BLaER1 (cell line): Measurements from ENCODE around the gene IDE.
A peak's percentile ranks its signal among the peaks of the same experiment; 100 is the strongest.

Source experiments
- H3K27ac ChIP-seq: shearing (Covaris generic); formaldehyde crosslinking; 2 replicates; pipeline ENCODE4 v1.8.1; 2022
- H3K27me3 ChIP-seq: shearing (Covaris generic); formaldehyde crosslinking; 2 replicates; pipeline ENCODE4 v1.8.1; 2022
- H3K36me3 ChIP-seq: shearing (Covaris generic); formaldehyde crosslinking; 2 replicates; pipeline ENCODE4 v1.8.1; 2022
- H3K4me1 ChIP-seq: shearing (Covaris generic); formaldehyde crosslinking; 2 replicates; pipeline ENCODE4 v1.8.1; 2022
- H3K4me2 ChIP-seq: shearing (Covaris generic); formaldehyde crosslinking; 2 replicates; pipeline ENCODE4 v1.8.1; 2022
- H3K4me3 ChIP-seq: shearing (Covaris generic); formaldehyde crosslinking; 2 replicates; pipeline ENCODE4 v1.8.1; 2022
- H3K9ac ChIP-seq: shearing (Covaris generic); formaldehyde crosslinking; 2 replicates; pipeline ENCODE4 v1.8.1; 2022
- H3K9me3 ChIP-seq: shearing (Covaris generic); formaldehyde crosslinking; 2 replicates; pipeline ENCODE4 v1.8.1; 2022
- H4K20me1 ChIP-seq: shearing (Covaris generic); formaldehyde crosslinking; 2 replicates; pipeline ENCODE4 v1.8.1; 2022
- Cebpa-rat ChIP-seq: shearing (Covaris generic); IDR thresholded peaks from 2 replicates; pipeline ENCODE4 v1.8.1; 2022

IDE gene

GRCh38 chr10:92573798-92574547 lies at the start of gene IDE:
TSS of gene IDE (minus strand) at chr10:92574093. CDS start at chr10:92574019, 74 bp downstream.
- H3K36me3 ChIP-seq = peaks cover 9% of the 10 kb centered on the region
- H3K4me2 ChIP-seq = peak within 1 kb of the TSS; percentile 93
- no peak for TF ChIP-seq Cebpa-rat
- peaks cover 39% of the 10 kb centered on the region for H3K4me1 ChIP-seq
- no peaks in the 10 kb centered on the region for H3K9me3 ChIP-seq
- no peaks in the 10 kb centered on the region for H3K27me3 ChIP-seq
- H3K4me3 ChIP-seq = peak within 1 kb of the TSS; percentile 95
- H3K27ac ChIP-seq = peak within 1 kb of the TSS; percentile 96
- peak within 1 kb of the TSS; percentile 95 for H3K9ac ChIP-seq
- H4K20me1 ChIP-seq = peaks cover 39% of the 10 kb centered on the region

GRCh38 chr10:92619368-92619767 lies 45.5 kb upstream of the IDE start:
- H3K36me3 ChIP-seq = peaks cover 97% of the 10 kb centered on the region
- no peak overlapping the region for H3K9ac ChIP-seq
- H3K4me2 ChIP-seq = no peak overlapping the region
- H4K20me1 ChIP-seq = no peaks in the 10 kb centered on the region
- H3K27me3 ChIP-seq = no peaks in the 10 kb centered on the region
- TF ChIP-seq Cebpa-rat = no peak
- H3K4me1 ChIP-seq = no peaks in the 10 kb centered on the region
- H3K9me3 ChIP-seq = no peaks in the 10 kb centered on the region
- no peak overlapping the region for H3K27ac ChIP-seq
- H3K4me3 ChIP-seq = no peak overlapping the region

GRCh38 chr10:92615515-92615914 lies 41.6 kb upstream of the IDE start:
- Histone ChIP-seq H3K27ac (no peak overlapping the region), H3K4me3 (no peak overlapping the region), H3K4me1 (no peaks in the 10 kb centered on the region), H3K4me2 (no peak overlapping the region), H3K36me3 (peaks cover 94% of the 10 kb centered on the region), H3K27me3 (no peaks in the 10 kb centered on the region), H3K9ac (no peak overlapping the region), H3K9me3 (no peaks in the 10 kb centered on the region), H4K20me1 (no peaks in the 10 kb centered on the region)
- TF ChIP-seq Cebpa-rat = no peak

GRCh38 chr10:92604841-92605240 lies 30.9 kb upstream of the IDE start:
- Histone ChIP-seq H3K9ac (no peak overlapping the region), H3K4me2 (peak overlapping the region; percentile 33), H3K27ac (no peak overlapping the region), H3K9me3 (peaks cover 27% of the 10 kb centered on the region; the same call in 1 of the 2 replicates), H3K4me3 (no peak overlapping the region), H4K20me1 (peaks cover 84% of the 10 kb centered on the region), H3K4me1 (peaks cover 28% of the 10 kb centered on the region), H3K36me3 (peaks cover 72% of the 10 kb centered on the region), H3K27me3 (no peaks in the 10 kb centered on the region)
- TF ChIP-seq Cebpa-rat = no peak

- TF ChIP-seq Cebpa-rat = no peak
- Histone ChIP-seq H4K20me1 (peaks cover 67% of the 10 kb centered on the region), H3K36me3 (peaks cover 57% of the 10 kb centered on the region), H3K27me3 (no peaks in the 10 kb centered on the region), H3K4me3 (no peak overlapping the region), H3K27ac (no peak overlapping the region), H3K4me2 (no peak overlapping the region), H3K9ac (no peak overlapping the region), H3K4me1 (peaks cover 36% of the 10 kb centered on the region), H3K9me3 (peaks cover 54% of the 10 kb centered on the region)
Measured at GRCh38 chr10:92598321-92598720, 24.4 kb upstream of the IDE start.

GRCh38 chr10:92595505-92595904 lies 21.6 kb upstream of the IDE start:
- Histone ChIP-seq H3K36me3 (peaks cover 39% of the 10 kb centered on the region), H3K4me3 (peak overlapping the region; percentile 96; the same call in 1 of the 2 replicates), H3K4me2 (peak overlapping the region; percentile 91), H3K27ac (no peak overlapping the region), H3K9me3 (peaks cover 34% of the 10 kb centered on the region), H4K20me1 (peaks cover 39% of the 10 kb centered on the region), H3K9ac (0 out of 2 replicates have a peak overlapping the region, but pooled peaks have one; percentile 95), H3K4me1 (peaks cover 41% of the 10 kb centered on the region), H3K27me3 (no peaks in the 10 kb centered on the region)
- TF ChIP-seq Cebpa-rat = no peak

- peak overlapping the region; percentile 91 for H3K4me2 ChIP-seq
- peaks cover 46% of the 10 kb centered on the region for H3K4me1 ChIP-seq
- peak overlapping the region; percentile 96 for H3K4me3 ChIP-seq
Measured at GRCh38 chr10:92593619-92594588, 20.0 kb upstream of the IDE start.

GRCh38 chr10:92592761-92593618 lies 19.1 kb upstream of the IDE start, which contains the start of gene KIF11:
TSS of gene KIF11 (plus strand) at chr10:92593130. CDS start at chr10:92593376, 246 bp downstream.
- no peak for TF ChIP-seq Cebpa-rat
- H3K4me3 ChIP-seq = peak within 1 kb of the TSS; percentile 96
- peak within 1 kb of the TSS; percentile 95 for H3K27ac ChIP-seq
- peak within 1 kb of the TSS; percentile 91 for H3K4me2 ChIP-seq
- peaks cover 24% of the 10 kb centered on the region for H4K20me1 ChIP-seq
- peak within 1 kb of the TSS; percentile 95 for H3K9ac ChIP-seq
- peaks cover 14% of the 10 kb centered on the region; the same call in 1 of the 2 replicates for H3K36me3 ChIP-seq
- H3K27me3 ChIP-seq = no peaks in the 10 kb centered on the region
- H3K9me3 ChIP-seq = peaks cover 12% of the 10 kb centered on the region
- peaks cover 46% of the 10 kb centered on the region for H3K4me1 ChIP-seq

More at GRCh38 chr10:92593619-92594588, 20.0 kb upstream of the IDE start:
- peaks cover 29% of the 10 kb centered on the region for H4K20me1 ChIP-seq
- peak overlapping the region; percentile 95 for H3K9ac ChIP-seq
- peaks cover 21% of the 10 kb centered on the region for H3K9me3 ChIP-seq
- no peak for TF ChIP-seq Cebpa-rat
- no peaks in the 10 kb centered on the region for H3K27me3 ChIP-seq
- peak overlapping the region; percentile 95 for H3K27ac ChIP-seq
- peaks cover 23% of the 10 kb centered on the region for H3K36me3 ChIP-seq

- H3K27me3 ChIP-seq = no peaks in the 10 kb centered on the region
- peaks cover 44% of the 10 kb centered on the region for H3K4me1 ChIP-seq
- peak overlapping the region; percentile 95 for H3K9ac ChIP-seq
- H3K36me3 ChIP-seq = peaks cover under 1% of the 10 kb centered on the region; the same call in 1 of the 2 replicates
- H3K9me3 ChIP-seq = no peaks in the 10 kb centered on the region
- peak overlapping the region; percentile 91 for H3K4me2 ChIP-seq
- H4K20me1 ChIP-seq = peaks cover 17% of the 10 kb centered on the region
- H3K4me3 ChIP-seq = peak overlapping the region; percentile 96
- peak overlapping the region; percentile 95 for H3K27ac ChIP-seq
- TF ChIP-seq Cebpa-rat = no peak
Measured at GRCh38 chr10:92591550-92592022, 17.7 kb upstream of the IDE start.
